ENCODE measurements around the gene SELENOM. TPM values are rescaled to one million over a fixed set of nuclear protein-coding genes. Genes with fewer than 3 reads are reported as not detected.

Gene SELENOM
- total RNA-seq, 3 donors from 2014 or later (not counting 1 experiment from before 2014, with no cell fraction given), result 8.1 to 14.0 (median 10.6) TPM

- H3K4me1 ChIP-seq (ENCODE audit: control insufficient read depth, insufficient read depth, low read length), result peaks cover 34% of the 10 kb centered on the region
- ATAC-seq (no peak), DNase-seq (no peak)
- Mint-ChIP-seq H3K27ac (no peak overlapping the region), H3K36me3 (no peaks in the 10 kb centered on the region), H3K27me3 (ENCODE audit: low read depth in 2 of 2) (no peaks in the 10 kb centered on the region), H3K4me3 (peak overlapping the region; percentile 17), H3K9me3 (no peaks in the 10 kb centered on the region), H3K4me1 (peaks cover 12 to 27% of the 10 kb centered on the region in 2 donors)
- H3K36me3 ChIP-seq (ENCODE audit: control insufficient read depth, insufficient read depth, low read length), result no peaks in the 10 kb centered on the region
- no peak overlapping the region for H3K4me3 ChIP-seq (ENCODE audit: low read length)
- no peak overlapping the region for H3K27ac ChIP-seq (ENCODE audit: low read length)
- intact Hi-C loops (cut with micrococcal nuclease), result loop anchor here (10.0 kb wide), 1 partner anchor 1388 kb away; the partner anchor contains the start of gene FBXO7
- no peaks in the 10 kb centered on the region for H3K27me3 ChIP-seq (ENCODE audit: control insufficient read depth, insufficient read depth, low read length)
- WGBS (ENCODE audit: insufficient coverage), result 86% methylated on average over 7 of the region's 8 CpGs
- H3K9me3 ChIP-seq (ENCODE audit: control insufficient read depth, insufficient read depth, low read length), result no peaks in the 10 kb centered on the region
- no peak for TF ChIP-seq CTCF (IDR thresholded peaks at IDR 0.05)
These were observed 20.6 kb downstream of the SELENOM start for GRCh38 chr22:31086703-31087330.

DNA sequence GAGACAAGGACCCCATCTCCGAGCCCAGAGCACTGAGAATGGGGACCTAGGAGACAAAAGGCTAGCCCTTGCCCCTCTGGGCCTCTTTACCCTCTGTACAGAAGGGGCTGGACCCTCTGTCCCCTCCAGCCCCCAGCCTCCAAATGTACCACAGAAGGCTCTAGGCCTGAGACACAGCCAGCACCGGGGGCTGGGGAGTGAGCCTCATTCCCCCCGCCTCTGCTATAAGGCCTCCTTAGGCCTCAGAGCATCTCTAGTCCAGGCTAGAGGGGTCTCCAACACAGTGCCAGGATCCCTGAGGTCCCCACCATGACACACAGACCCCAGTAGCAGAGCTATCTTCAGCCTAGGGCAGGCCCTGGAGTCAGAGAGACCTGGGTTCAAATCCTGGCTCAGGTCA lies 21.4 kb downstream of the SELENOM start:
- Histone ChIP-seq H3K27me3 (ENCODE audit: control insufficient read depth, insufficient read depth, low read length) (no peaks in the 10 kb centered on the region), H3K36me3 (ENCODE audit: control insufficient read depth, insufficient read depth, low read length) (no peaks in the 10 kb centered on the region), H3K27ac (ENCODE audit: low read length) (no peak overlapping the region), H3K9me3 (ENCODE audit: control insufficient read depth, insufficient read depth, low read length) (no peaks in the 10 kb centered on the region), H3K4me1 (ENCODE audit: control insufficient read depth, insufficient read depth, low read length) (peaks cover 41% of the 10 kb centered on the region), H3K4me3 (ENCODE audit: low read length) (no peak overlapping the region)
- no peak overlapping the region for H3K27ac Mint-ChIP-seq
- H3K4me1 Mint-ChIP-seq, result peaks cover 21 to 36% of the 10 kb centered on the region in 2 donors
- TF ChIP-seq CTCF (IDR thresholded peaks at IDR 0.05), result no peak
- intact Hi-C loops (cut with micrococcal nuclease), result loop anchor here (2.0 to 10.0 kb wide), 4 partner anchors 117 to 1389 kb away; partner anchors contain the start of genes FBXO7, MORC2, SLC35E4 and TUG1
- no peaks in the 10 kb centered on the region for H3K27me3 Mint-ChIP-seq (ENCODE audit: low read depth in 2 of 2)
- no peaks in the 10 kb centered on the region for H3K36me3 Mint-ChIP-seq
- no peak for DNase-seq
- 96% methylated on average over 3 of the region's 3 CpGs for WGBS (ENCODE audit: insufficient coverage)
- no peak for ATAC-seq
- H3K9me3 Mint-ChIP-seq, result no peaks in the 10 kb centered on the region
- peak overlapping the region; percentile 40 for H3K4me3 Mint-ChIP-seq

GRCh38 chr22:31085493-31085824 lies 21.9 kb downstream of the SELENOM start:
- intact Hi-C loops (cut with micrococcal nuclease), result loop anchor here (2.0 to 10.0 kb wide), 4 partner anchors 117 to 1389 kb away; partner anchors contain the start of genes FBXO7, MORC2, SLC35E4 and TUG1
- 19% methylated on average over 13 of the region's 13 CpGs for WGBS (ENCODE audit: insufficient coverage)
- Histone ChIP-seq H3K27me3 (ENCODE audit: control insufficient read depth, insufficient read depth, low read length) (no peaks in the 10 kb centered on the region), H3K4me3 (ENCODE audit: low read length) (peak overlapping the region; percentile 73), H3K36me3 (ENCODE audit: control insufficient read depth, insufficient read depth, low read length) (no peaks in the 10 kb centered on the region), H3K27ac (ENCODE audit: low read length) (peak overlapping the region; percentile 81), H3K9me3 (ENCODE audit: control insufficient read depth, insufficient read depth, low read length) (no peaks in the 10 kb centered on the region), H3K4me1 (ENCODE audit: control insufficient read depth, insufficient read depth, low read length) (peaks cover 46% of the 10 kb centered on the region)
- H3K27ac Mint-ChIP-seq, result peak overlapping the region; percentile 72 to 87
- DNase-seq, result no peak
- no peaks in the 10 kb centered on the region for H3K36me3 Mint-ChIP-seq
- ATAC-seq, result no peak
- no peaks in the 10 kb centered on the region for H3K27me3 Mint-ChIP-seq (ENCODE audit: low read depth in 2 of 2)
- peak; percentile 41 for TF ChIP-seq CTCF (IDR thresholded peaks at IDR 0.05)
- H3K9me3 Mint-ChIP-seq, result no peaks in the 10 kb centered on the region
- H3K4me3 Mint-ChIP-seq, result peak overlapping the region; percentile 89
- peaks cover 23 to 41% of the 10 kb centered on the region in 2 donors for H3K4me1 Mint-ChIP-seq

Measured in natural killer cell (primary cell).